Ishikawa (cell line): ENCODE results near the gene GALM.
A peak's percentile ranks its signal among the peaks of the same experiment; 100 is the strongest.

ENCODE experiments used
- CEBPB ChIP-seq: IDR thresholded peaks from 2 replicates; pipeline ENCODE4 v1.6.1; 2012
- CREB1 ChIP-seq: IDR thresholded peaks from 2 replicates; pipeline ENCODE4 v1.6.1; 2012; ENCODE audit warnings: low read depth
- EGR1 ChIP-seq: IDR thresholded peaks from 2 replicates; pipeline ENCODE4 v1.6.1; 2012
- EP300 ChIP-seq: IDR thresholded peaks from 2 replicates; pipeline ENCODE4 v1.6.1; 2012; ENCODE audit warnings: borderline replicate concordance
- FOXM1 ChIP-seq: IDR thresholded peaks from 2 replicates; pipeline ENCODE4 v1.6.1; 2012; ENCODE audit warnings: low read depth, borderline replicate concordance
- MAX ChIP-seq: IDR thresholded peaks from 2 replicates; pipeline ENCODE4 v1.6.1; 2012
- NFIC ChIP-seq: IDR thresholded peaks from 2 replicates; pipeline ENCODE4 v1.6.1; 2012
- RAD21 ChIP-seq: IDR thresholded peaks from 2 replicates; pipeline ENCODE4 v1.6.1; 2012; ENCODE audit warnings: low read depth
- REST ChIP-seq: IDR thresholded peaks from 2 replicates; pipeline ENCODE4 v1.6.1; 2012; ENCODE audit warnings: low read depth, mild to moderate bottlenecking
- TCF12 ChIP-seq: IDR thresholded peaks from 2 replicates; pipeline ENCODE4 v1.6.1; 2012; ENCODE audit warnings: low read depth
- TEAD4 ChIP-seq: IDR thresholded peaks from 2 replicates; pipeline ENCODE4 v1.6.1; 2012
- USF1 ChIP-seq: IDR thresholded peaks from 2 replicates; pipeline ENCODE4 v1.6.1; 2012
- YY1 ChIP-seq: IDR thresholded peaks from 2 replicates; pipeline ENCODE4 v1.6.1; 2012; ENCODE audit warnings: low read depth
- ZBTB7A ChIP-seq: IDR thresholded peaks from 2 replicates; pipeline ENCODE4 v1.6.1; 2012; ENCODE audit warnings: low read depth

Gene GALM

GRCh38 chr2:38735999-38736320, 70.0 kb downstream of the GALM start:
- TF ChIP-seq EP300 (no peak), ZBTB7A (no peak), EGR1 (no peak), RAD21 (no peak), CREB1 (no peak), YY1 (no peak), REST (no peak), TEAD4 (no peak), CEBPB (no peak), USF1 (no peak)

- TF ChIP-seq USF1 = 0 out of 2 replicates have a peak, but pooled peaks have one; percentile 32
- TF ChIP-seq TEAD4 = peak; percentile 76
- peak; percentile 62; the same call in 1 of the 2 replicates for TF ChIP-seq FOXM1
- peak; percentile 88 for TF ChIP-seq EP300
- TF ChIP-seq NFIC = peak; percentile 98
- 0 out of 2 replicates have a peak, but pooled peaks have one; percentile 30 for TF ChIP-seq CREB1
- TF ChIP-seq TCF12 = peak; percentile 90
- 0 out of 2 replicates have a peak, but pooled peaks have one; percentile 62 for TF ChIP-seq CEBPB
Observed at GRCh38 chr2:38737000-38737698, 71.2 kb downstream of the GALM start.

- TF ChIP-seq CEBPB = no peak
- TF ChIP-seq ZBTB7A = no peak
- no peak for TF ChIP-seq REST
- TF ChIP-seq MAX = no peak
- TF ChIP-seq EGR1 = no peak
Observed at GRCh38 chr2:38737925-38738324, 72.0 kb downstream of the GALM start.

GRCh38 chr2:38739524-38739923, 73.6 kb downstream of the GALM start:
- no peak for TF ChIP-seq USF1

GRCh38 chr2:38740851-38741731, 75.2 kb downstream of the GALM start:
- peak; percentile 40; the same call in 1 of the 2 replicates for TF ChIP-seq RAD21
- no peak for TF ChIP-seq FOXM1

- TF ChIP-seq REST = no peak
- no peak for TF ChIP-seq EGR1
Observed at GRCh38 chr2:38742797-38743559, 77.1 kb downstream of the GALM start.
